HUES6 (cell line): ENCODE results near the gene VPS13D.

Experiments used
- H3K27ac ChIP-seq: 2 replicates; pipeline ENCODE4 v1.7.0; 2013; ENCODE audit warnings: low read depth, mild to moderate bottlenecking, low read length, inconsistent platforms
- H3K27me3 ChIP-seq: 2 replicates; pipeline ENCODE4 v1.6.1; 2013; ENCODE audit warnings: low read length; ENCODE audit not compliant: control insufficient read depth, insufficient read depth
- H3K36me3 ChIP-seq: 2 replicates; pipeline ENCODE4 v1.6.1; 2013; ENCODE audit warnings: low read length; ENCODE audit not compliant: control insufficient read depth, insufficient read depth
- H3K4me1 ChIP-seq: 2 replicates; pipeline ENCODE4 v1.6.1; 2013; ENCODE audit warnings: low read length; ENCODE audit not compliant: control insufficient read depth, insufficient read depth
- H3K4me3 ChIP-seq: 2 replicates; pipeline ENCODE4 v1.5.1; 2013; ENCODE audit warnings: low read depth, low read length
- H3K9ac ChIP-seq: one replicate; pipeline ENCODE4 v1.6.1; 2013; ENCODE audit warnings: mild to moderate bottlenecking, low read length
- H3K9me3 ChIP-seq: 2 replicates; pipeline ENCODE4 v1.6.1; 2013; ENCODE audit warnings: low read depth, low read length; ENCODE audit not compliant: control insufficient read depth, insufficient read depth

The VPS13D gene

DNA sequence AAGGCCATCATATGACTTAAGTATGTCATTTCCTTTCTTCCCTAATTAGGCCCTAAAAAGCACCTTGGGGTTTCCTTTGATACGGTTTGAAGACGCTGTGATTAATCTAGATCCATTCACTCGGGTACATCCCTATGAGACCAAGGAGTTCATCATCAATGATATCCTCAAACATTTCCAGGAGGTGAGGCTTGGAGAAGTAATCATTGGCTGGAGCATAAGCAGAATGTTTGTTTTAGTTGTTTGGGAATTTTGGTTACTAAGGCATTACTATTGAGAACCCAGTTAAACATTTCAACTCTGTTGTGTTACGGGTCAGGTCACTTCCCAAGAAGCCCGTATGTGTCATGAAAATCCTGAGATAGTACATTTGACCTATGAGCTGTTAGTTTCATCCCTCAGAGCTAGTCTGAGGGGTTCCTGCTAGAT, 185.2 kb downstream of the VPS13D start:
- peaks cover 3% of the 10 kb centered on the region for H3K9me3 ChIP-seq

DNA sequence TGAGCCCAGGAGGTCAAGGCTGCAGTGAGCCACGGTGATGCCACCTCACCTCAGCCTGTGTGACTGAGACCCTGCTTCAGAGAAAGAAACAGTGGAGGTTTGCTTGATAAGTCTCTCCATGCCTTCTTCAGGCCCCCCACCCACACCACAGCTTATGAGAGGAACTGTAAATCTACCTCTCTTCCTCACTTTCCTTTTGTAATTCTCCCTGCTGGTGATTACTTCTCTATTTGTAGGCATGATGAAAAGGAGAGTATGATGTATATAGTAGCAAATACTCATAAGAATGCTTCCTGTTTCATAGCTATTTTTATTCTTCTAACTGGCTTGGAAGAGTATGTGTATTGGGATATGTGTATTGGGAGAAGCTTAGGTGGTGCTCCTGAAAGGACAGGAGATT, 186.3 kb downstream of the VPS13D start:
- Histone ChIP-seq H3K4me1 (no peaks in the 10 kb centered on the region), H3K9me3 (no peaks in the 10 kb centered on the region), H3K9ac (no peak overlapping the region), H3K4me3 (no peak overlapping the region), H3K27ac (no peak overlapping the region), H3K27me3 (no peaks in the 10 kb centered on the region), H3K36me3 (peaks cover 21% of the 10 kb centered on the region)

More for the DNA sequence above, 185.2 kb downstream of the VPS13D start:
- Histone ChIP-seq H3K4me3 (no peak overlapping the region), H3K27ac (no peak overlapping the region), H3K36me3 (peaks cover 26% of the 10 kb centered on the region), H3K27me3 (no peaks in the 10 kb centered on the region), H3K4me1 (no peaks in the 10 kb centered on the region), H3K9ac (no peak overlapping the region)

DNA sequence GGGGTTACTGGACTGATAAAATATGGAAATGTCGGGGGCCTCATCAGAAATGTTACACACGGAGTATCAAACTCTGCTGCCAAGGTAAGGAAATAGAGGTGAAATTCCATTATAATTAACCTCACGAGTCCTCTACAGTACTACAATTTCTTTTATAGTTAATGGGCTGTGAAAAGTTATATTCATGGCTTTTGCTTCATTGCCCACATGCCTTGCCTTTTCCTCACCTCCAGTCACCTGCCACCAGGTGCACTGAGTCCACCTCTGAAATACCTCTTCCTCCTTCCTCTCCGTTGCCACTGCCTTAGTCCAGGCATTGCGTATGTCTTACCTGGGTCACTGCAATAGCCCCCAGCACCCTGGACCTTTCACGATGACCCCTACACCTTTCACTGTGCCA, 186.9 kb downstream of the VPS13D start:
- Histone ChIP-seq H3K9me3 (no peaks in the 10 kb centered on the region), H3K9ac (no peak overlapping the region), H3K4me3 (no peak overlapping the region), H3K36me3 (peaks cover 21% of the 10 kb centered on the region), H3K4me1 (no peaks in the 10 kb centered on the region), H3K27ac (no peak overlapping the region), H3K27me3 (no peaks in the 10 kb centered on the region)

DNA sequence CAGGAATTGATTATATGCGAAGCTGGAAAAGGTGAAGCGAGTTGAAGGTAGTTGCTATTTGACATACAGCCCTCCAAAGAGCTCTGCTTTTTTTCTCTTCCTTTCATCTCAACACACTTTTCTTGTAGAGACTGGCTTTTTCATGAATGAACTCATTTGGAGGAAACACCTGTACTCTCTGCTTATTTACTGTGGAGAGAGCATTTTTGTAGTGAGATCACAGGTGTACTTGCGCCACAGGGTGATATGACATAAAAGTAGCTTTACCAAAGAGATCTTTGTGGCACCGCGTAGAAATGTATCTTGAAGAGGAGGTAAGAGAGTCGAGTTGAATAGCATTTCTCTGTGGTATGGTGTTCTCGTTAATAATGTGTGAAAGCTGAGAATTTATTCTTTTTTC, 187.6 kb downstream of the VPS13D start:
- no peaks in the 10 kb centered on the region for H3K4me1 ChIP-seq
- H3K27me3 ChIP-seq, result no peaks in the 10 kb centered on the region
- H3K4me3 ChIP-seq, result no peak overlapping the region
- no peak overlapping the region for H3K9ac ChIP-seq
- H3K27ac ChIP-seq, result no peak overlapping the region
- no peaks in the 10 kb centered on the region for H3K9me3 ChIP-seq
- H3K36me3 ChIP-seq, result peaks cover 21% of the 10 kb centered on the region

DNA sequence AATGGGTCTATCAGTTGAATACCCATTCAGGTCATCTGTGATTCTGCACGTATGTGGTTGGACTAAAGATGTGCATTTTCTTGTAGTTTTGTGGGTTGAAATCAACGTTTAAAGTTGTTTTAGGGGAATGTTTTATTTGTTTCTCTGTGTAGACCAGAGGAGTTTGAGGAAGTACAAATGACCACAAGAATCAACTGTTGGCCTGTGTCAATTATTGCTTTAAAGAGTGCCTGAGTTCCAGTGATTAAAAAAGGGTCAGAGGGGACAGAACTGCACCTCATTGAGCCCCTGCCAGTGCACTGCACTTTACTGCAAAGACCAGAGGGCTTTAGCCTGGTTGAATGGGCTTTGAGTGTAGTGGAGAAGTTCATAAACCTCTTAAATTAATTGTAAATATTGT, 190.3 kb downstream of the VPS13D start:
- Histone ChIP-seq H3K9ac (no peak overlapping the region), H3K4me1 (no peaks in the 10 kb centered on the region), H3K9me3 (no peaks in the 10 kb centered on the region), H3K36me3 (peaks cover 18% of the 10 kb centered on the region), H3K27me3 (no peaks in the 10 kb centered on the region), H3K27ac (no peak overlapping the region), H3K4me3 (no peak overlapping the region)

DNA sequence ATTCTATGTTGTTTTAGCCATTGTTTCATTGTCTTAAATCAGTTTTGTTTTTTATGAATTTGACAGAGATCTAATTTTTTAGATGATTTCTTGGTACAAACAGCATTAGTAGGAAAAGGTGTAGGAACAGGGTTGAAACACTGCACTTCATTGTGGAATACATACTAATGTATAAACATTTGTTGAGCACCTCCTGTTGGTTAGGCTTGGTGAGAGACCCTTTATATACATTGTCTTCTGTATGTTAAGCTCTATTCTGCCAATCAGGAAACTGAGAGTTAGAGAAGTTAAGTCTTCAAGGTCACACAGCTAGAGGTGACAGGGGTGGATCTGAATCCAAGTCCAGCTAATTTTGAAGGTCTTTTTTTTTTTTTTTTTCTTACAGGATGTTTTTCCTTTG, 192.7 kb downstream of the VPS13D start:
- Histone ChIP-seq H3K4me3 (no peak overlapping the region), H3K4me1 (no peaks in the 10 kb centered on the region), H3K27me3 (no peaks in the 10 kb centered on the region), H3K9ac (no peak overlapping the region), H3K36me3 (0 out of 2 replicates have a peak, but pooled peaks cover 4% of the 10 kb centered on the region), H3K27ac (no peak overlapping the region), H3K9me3 (no peaks in the 10 kb centered on the region)

DNA sequence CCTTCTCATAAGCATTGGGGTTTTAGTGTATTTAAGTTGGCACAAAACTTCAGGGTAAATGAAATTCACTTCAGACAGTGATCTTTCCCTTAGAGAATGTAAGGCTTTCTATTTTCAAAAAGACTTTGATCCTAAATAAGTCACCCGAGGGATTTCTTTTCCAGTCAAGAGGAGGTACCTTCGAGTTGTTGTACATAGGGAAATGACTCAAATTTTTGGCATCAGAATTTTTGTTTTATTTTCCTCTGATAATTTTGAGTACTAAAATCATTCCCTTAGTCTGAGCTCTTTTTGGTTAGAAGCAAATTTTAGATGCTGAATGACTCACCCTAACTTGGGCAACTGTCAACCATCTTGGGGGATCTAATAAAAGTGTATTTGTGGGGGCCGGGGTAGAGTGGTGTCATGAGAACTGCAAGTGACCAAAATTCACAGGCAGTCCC, 194.3 kb downstream of the VPS13D start:
- Histone ChIP-seq H3K9ac (no peak overlapping the region), H3K4me3 (no peak overlapping the region), H3K27me3 (no peaks in the 10 kb centered on the region), H3K9me3 (no peaks in the 10 kb centered on the region), H3K27ac (no peak overlapping the region), H3K36me3 (no peaks in the 10 kb centered on the region), H3K4me1 (no peaks in the 10 kb centered on the region)

DNA sequence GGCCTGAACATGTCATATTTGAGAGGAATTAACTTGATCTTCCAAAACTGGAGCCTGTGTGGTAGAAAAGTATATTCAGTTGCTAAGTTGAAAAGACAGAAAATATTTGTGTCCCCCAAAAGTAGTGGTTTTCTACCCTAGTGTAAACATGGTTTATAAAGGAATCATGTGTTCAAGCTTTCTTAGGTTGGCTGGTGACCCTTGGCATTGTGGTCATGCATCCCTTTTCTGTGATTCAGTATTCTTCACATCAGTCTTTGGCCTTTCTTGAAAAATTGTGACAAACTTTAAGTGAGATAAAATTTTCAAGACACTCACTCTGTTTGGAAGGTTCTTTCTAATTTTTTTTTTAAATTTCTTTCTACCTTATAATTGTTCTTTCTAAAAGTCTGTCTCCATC, 195.0 kb downstream of the VPS13D start:
- no peak overlapping the region for H3K27ac ChIP-seq

DNA sequence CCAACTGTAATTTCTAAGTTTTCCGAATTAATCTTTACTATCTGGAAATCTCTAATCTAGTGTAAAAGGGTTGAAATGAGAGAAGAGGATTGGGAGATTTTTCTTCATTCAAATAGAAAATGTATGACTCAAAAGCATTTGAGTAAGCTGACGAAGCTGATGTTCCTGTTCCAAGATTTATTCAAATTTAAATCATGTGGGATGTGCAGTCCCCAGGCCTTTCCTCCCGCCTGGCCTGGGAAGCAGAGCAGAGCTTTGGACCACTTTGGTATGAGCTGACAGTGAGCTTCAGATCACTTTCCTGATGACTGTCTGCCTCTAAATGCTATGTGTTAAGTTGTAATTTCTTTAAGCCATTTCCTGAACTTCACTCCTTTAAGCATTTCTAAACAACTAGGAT, 196.2 kb downstream of the VPS13D start:
- no peak overlapping the region for H3K9ac ChIP-seq
- no peaks in the 10 kb centered on the region for H3K27me3 ChIP-seq
- H3K4me3 ChIP-seq, result no peak overlapping the region
- no peaks in the 10 kb centered on the region for H3K9me3 ChIP-seq
- no peaks in the 10 kb centered on the region for H3K4me1 ChIP-seq
- no peak overlapping the region for H3K27ac ChIP-seq
- H3K36me3 ChIP-seq, result no peaks in the 10 kb centered on the region

More for the DNA sequence above, 195.0 kb downstream of the VPS13D start:
- Histone ChIP-seq H3K9me3 (no peaks in the 10 kb centered on the region), H3K4me1 (no peaks in the 10 kb centered on the region), H3K36me3 (no peaks in the 10 kb centered on the region), H3K27me3 (no peaks in the 10 kb centered on the region), H3K9ac (no peak overlapping the region), H3K4me3 (no peak overlapping the region)

DNA sequence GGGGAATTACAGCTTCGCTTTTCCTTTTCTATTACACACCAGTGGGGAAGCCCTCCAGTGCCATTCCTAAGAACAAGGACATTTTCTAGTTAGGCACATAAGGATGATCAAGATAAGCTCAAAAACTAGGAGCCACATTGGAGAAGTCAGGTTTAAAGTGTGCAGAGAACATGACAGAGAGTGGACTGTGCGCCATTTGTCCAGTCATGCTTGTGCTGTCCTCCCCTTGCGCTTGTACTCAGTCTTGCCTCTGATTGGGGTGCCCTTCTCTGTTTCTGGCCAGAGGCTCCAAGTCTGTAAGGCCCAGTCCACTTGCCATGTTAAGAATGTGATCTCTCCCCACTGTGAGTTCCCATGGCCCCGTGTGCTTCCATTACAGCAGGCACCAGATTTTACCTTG, 198.5 kb downstream of the VPS13D start:
- Histone ChIP-seq H3K4me3 (no peak overlapping the region), H3K27ac (no peak overlapping the region), H3K9ac (no peak overlapping the region), H3K4me1 (0 out of 2 replicates have a peak, but pooled peaks cover 3% of the 10 kb centered on the region), H3K9me3 (no peaks in the 10 kb centered on the region), H3K27me3 (no peaks in the 10 kb centered on the region), H3K36me3 (no peaks in the 10 kb centered on the region)

DNA sequence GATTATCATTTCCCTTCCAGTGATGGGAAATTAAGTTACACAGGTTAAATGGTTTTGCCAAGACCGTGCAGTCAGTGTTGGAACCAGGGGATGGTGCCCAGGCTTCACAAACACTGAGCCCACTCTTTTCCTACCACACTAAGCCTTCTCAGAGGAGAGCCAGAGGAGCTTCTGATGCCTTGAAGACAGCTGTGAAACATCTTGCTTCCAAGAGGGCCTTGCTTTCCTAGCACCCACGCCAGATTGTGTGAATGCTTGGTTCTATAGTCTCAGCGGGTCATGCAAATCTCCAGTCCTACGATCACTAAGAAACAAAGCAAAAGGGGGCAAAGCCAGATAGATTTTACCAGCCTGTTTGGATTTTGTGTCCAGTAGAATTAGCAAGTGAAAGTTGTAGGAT, 200.7 kb downstream of the VPS13D start:
- Histone ChIP-seq H3K4me1 (peaks cover 10% of the 10 kb centered on the region), H3K27ac (no peak overlapping the region), H3K9ac (no peak overlapping the region), H3K36me3 (no peaks in the 10 kb centered on the region), H3K9me3 (no peaks in the 10 kb centered on the region), H3K27me3 (no peaks in the 10 kb centered on the region), H3K4me3 (no peak overlapping the region)

DNA sequence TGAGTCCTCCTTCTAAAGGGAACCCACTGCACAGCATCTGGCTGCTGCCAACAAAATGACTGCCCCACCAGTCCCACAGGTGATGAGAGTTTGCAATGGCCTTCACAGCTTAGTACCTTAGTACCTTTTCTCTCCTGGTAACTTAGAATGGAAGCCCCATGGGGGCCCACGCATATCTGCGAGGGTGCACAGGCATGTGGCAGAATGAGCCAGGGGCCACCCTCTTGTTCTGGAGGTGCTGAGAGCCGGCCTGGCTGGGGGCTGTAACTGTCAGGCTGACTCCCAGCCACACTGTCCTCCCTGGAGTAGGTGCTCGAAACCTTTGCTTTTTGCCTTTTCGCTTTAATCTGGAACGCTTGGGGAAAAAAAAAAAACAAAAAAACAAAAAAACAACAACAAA, 203.1 kb downstream of the VPS13D start:
- H3K4me1 ChIP-seq, result peaks cover 16% of the 10 kb centered on the region
- no peak overlapping the region for H3K27ac ChIP-seq
- no peak overlapping the region for H3K4me3 ChIP-seq
- H3K9me3 ChIP-seq, result no peaks in the 10 kb centered on the region
- H3K36me3 ChIP-seq, result no peaks in the 10 kb centered on the region
- H3K27me3 ChIP-seq, result no peaks in the 10 kb centered on the region
- H3K9ac ChIP-seq, result no peak overlapping the region
